HepG2 (cell line): ENCODE measurements around the gene ZNF451. TPM values are rescaled to one million over a fixed set of nuclear protein-coding genes. Genes with fewer than 3 reads are reported as not detected.

Source experiments
- CSRNP1 ChIP-seq: sonication (generic); formaldehyde crosslinking; IDR thresholded peaks from 2 replicates; pipeline ENCODE4 v1.8.1; 2023; ENCODE audit warnings: mild to moderate bottlenecking, missing genetic modification reagents
- FOSL2 ChIP-seq: sonication (generic); formaldehyde crosslinking; IDR thresholded peaks from 2 replicates; pipeline ENCODE4 v1.4.0; 2020; ENCODE audit warnings: missing genetic modification reagents
- FOXP4 ChIP-seq: sonication (generic); formaldehyde crosslinking; IDR thresholded peaks from 2 replicates; pipeline ENCODE4 v1.4.0; 2020; ENCODE audit warnings: missing genetic modification reagents
- HBP1 ChIP-seq: IDR thresholded peaks from 2 replicates; pipeline ENCODE4 v1.6.1; 2016; ENCODE audit warnings: low read depth, control low read depth
- HNF4G ChIP-seq, 2 experiments: sonication (generic) in 1 of 2; formaldehyde crosslinking in 1 of 2; IDR thresholded peaks; 2 replicates each; pipeline versions ENCODE4 v1.4.0 to v1.6.1; 2011 to 2020; ENCODE audit warnings: borderline replicate concordance in 2 of 2, low read depth in 2 of 2, mild to moderate bottlenecking in 2 of 2, low read length in 1 of 2, missing genetic modification reagents in 1 of 2, moderate library complexity in 1 of 2
- KAT8 ChIP-seq: IDR thresholded peaks from 2 replicates; pipeline ENCODE4 v1.6.1; 2016; ENCODE audit warnings: missing genetic modification reagents, missing compliant biosample characterization
- KDM4B ChIP-seq: sonication (generic); formaldehyde crosslinking; IDR thresholded peaks from 2 replicates; pipeline ENCODE4 v1.4.0; 2020; ENCODE audit warnings: missing genetic modification reagents
- POLR2G ChIP-seq: fragments of 200-400 bp; formaldehyde crosslinking; IDR thresholded peaks from 2 replicates; pipeline ENCODE4 v1.6.1; 2018; ENCODE audit warnings: mild to moderate bottlenecking, low read depth, low read length, moderate library complexity
- SAFB2 ChIP-seq: sonication (generic); formaldehyde crosslinking; IDR thresholded peaks from 2 replicates; pipeline ENCODE4 v1.5.1; 2020; ENCODE audit warnings: missing genetic modification reagents, low read depth, mild to moderate bottlenecking, borderline replicate concordance
- SRSF9 ChIP-seq: fragments of 200-400 bp; formaldehyde crosslinking; IDR thresholded peaks from 2 replicates; pipeline ENCODE4 v1.6.1; 2018; ENCODE audit warnings: borderline replicate concordance, mild to moderate bottlenecking, low read depth, low read length; ENCODE audit not compliant: insufficient read depth, poor library complexity, severe bottlenecking
- TBX2 ChIP-seq: sonication (generic); formaldehyde crosslinking; IDR thresholded peaks from 2 replicates; pipeline ENCODE4 v1.5.0; 2020; ENCODE audit warnings: missing genetic modification reagents, mild to moderate bottlenecking, borderline replicate concordance
- ZBTB10 ChIP-seq: sonication (generic); formaldehyde crosslinking; IDR thresholded peaks from 2 replicates; pipeline ENCODE4 v1.4.0; 2020; ENCODE audit warnings: missing genetic modification reagents, borderline replicate concordance
- ZC3H13 ChIP-seq: sonication (generic); formaldehyde crosslinking; IDR thresholded peaks from 2 replicates; pipeline ENCODE4 v1.8.1; 2023; ENCODE audit warnings: mild to moderate bottlenecking, missing genetic modification reagents, moderate library complexity
- ZNF143 ChIP-seq: sonication (generic); formaldehyde crosslinking; IDR thresholded peaks from 2 replicates; pipeline ENCODE4 v1.4.0; 2020; ENCODE audit warnings: missing genetic modification reagents
- ZNF224 ChIP-seq: sonication (generic); formaldehyde crosslinking; IDR thresholded peaks from 2 replicates; pipeline ENCODE4 v1.5.0; 2020; ENCODE audit warnings: mild to moderate bottlenecking, missing genetic modification reagents
- ZNF331 ChIP-seq: sonication (generic); formaldehyde crosslinking; IDR thresholded peaks from 2 replicates; pipeline ENCODE4 v1.4.0; 2020; ENCODE audit warnings: missing genetic modification reagents
- ZNF569 ChIP-seq: sonication (generic); formaldehyde crosslinking; IDR thresholded peaks from 2 replicates; pipeline ENCODE4 v1.5.0; 2020; ENCODE audit warnings: mild to moderate bottlenecking, missing genetic modification reagents, moderate library complexity, borderline replicate concordance
- ZNF597 ChIP-seq: sonication (generic); formaldehyde crosslinking; IDR thresholded peaks from 2 replicates; pipeline ENCODE4 v1.5.0; 2020; ENCODE audit warnings: missing genetic modification reagents
- ZNF703 ChIP-seq: sonication (generic); formaldehyde crosslinking; IDR thresholded peaks from 2 replicates; pipeline ENCODE4 v1.5.1; 2020; ENCODE audit warnings: missing genetic modification reagents, mild to moderate bottlenecking, moderate library complexity, borderline replicate concordance
- polyA plus RNA-seq, 8 experiments: library from polyadenylated mRNA; depleted of rRNA in 3 of 8; stranded (reverse) in 7 of 8; unstranded in 1 of 8; fragments of >200 nt; fragmentation: Illumina TruSeq in 4 of 8; extraction: Trizol in 4 of 8; gene quantifications; 2 replicates each; pipeline versions ENCODE4 v1.2.1 to v1.2.3, GENCODE V29; 2011 to 2016; ENCODE audit warnings: low read depth in 4 of 8, missing spikeins in 1 of 8, mixed read lengths in 1 of 8; ENCODE audit not compliant: insufficient read depth in 1 of 8
- total RNA-seq, 5 experiments: library from RNA; depleted of rRNA; stranded (reverse); fragments of >200 nt; fragmentation: Illumina TruSeq; extraction: Trizol; gene quantifications; 2 replicates each; pipeline ENCODE4 v1.2.3, GENCODE V29; 2016; ENCODE audit warnings: low read depth in 1 of 5

Gene ZNF451
- total and polyA plus RNA-seq, 2 of the 13 experiments (the other 11 are each of a cell fraction or from before 2014, with no cell fraction given) = 32.1 to 65.7 TPM

GRCh38 chr6:57173056-57173885 is 83.3 kb downstream of the ZNF451 start (continued):
- TF ChIP-seq ZNF331 (CRISPR knock-in tag) (no peak), ZNF143 (CRISPR knock-in tag) (no peak), FOXP4 (no peak; the same call in 1 of the 2 replicates), FOSL2 (CRISPR knock-in tag) (0 out of 2 replicates have a peak, but pooled peaks have one; percentile 16), ZBTB10 (no peak), SRSF9 (no peak), HNF4G (IDR thresholded peaks at IDR 0.05; ENCODE audit: borderline replicate concordance, low read depth, low read length) (no peak), HNF4G (CRISPR knock-in tag; IDR thresholded peaks at IDR 0.05; ENCODE audit: borderline replicate concordance, low read depth) (no peak), ZNF597 (CRISPR knock-in tag) (no peak), ZNF569 (CRISPR knock-in tag) (no peak), ZNF703 (no peak), ZNF224 (CRISPR knock-in tag) (0 out of 2 replicates have a peak, but pooled peaks have one; percentile 0), ZC3H13 (CRISPR knock-in tag) (no peak), HBP1 (CRISPR knock-in tag) (no peak), TBX2 (CRISPR knock-in tag) (no peak), SAFB2 (CRISPR knock-in tag) (no peak), KDM4B (CRISPR knock-in tag) (no peak), POLR2G (no peak), CSRNP1 (CRISPR knock-in tag) (no peak), KAT8 (CRISPR knock-in tag) (no peak)
